HepG2 (cell line): Measurements from ENCODE around the gene FAM124B.

Experiments
- CBX2 ChIP-seq, 2 experiments: fragments of 200-600 bp in 1 of 2; sonication (generic); formaldehyde crosslinking in 1 of 2; IDR thresholded peaks; 2 replicates each; pipeline versions ENCODE4 v1.7.0 to v1.8.1; 2018 to 2022; ENCODE audit warnings: low read depth in 2 of 2, low read length in 1 of 2, mild to moderate bottlenecking in 1 of 2, missing genetic modification reagents in 1 of 2
- FOXA1 ChIP-seq, 2 experiments: fragments of 450-650 bp in 1 of 2; sonication (generic) in 1 of 2; formaldehyde crosslinking in 1 of 2; IDR thresholded peaks; 2 replicates each; pipeline versions ENCODE4 v1.4.0 to v1.6.1; 2016 to 2020; ENCODE audit warnings: missing genetic modification reagents in 1 of 2
- NFKBIZ ChIP-seq: IDR thresholded peaks from 2 replicates; pipeline ENCODE4 v1.6.1; 2018; ENCODE audit warnings: missing genetic modification reagents, missing compliant biosample characterization
- RAD51 ChIP-seq: fragments of 450-650 bp; IDR thresholded peaks from 2 replicates; pipeline ENCODE4 v1.6.1; 2016; ENCODE audit warnings: borderline replicate concordance
- TBL1XR1 ChIP-seq: fragments of 150-350 bp; IDR thresholded peaks from 2 replicates; pipeline ENCODE4 v1.6.1; 2014; ENCODE audit warnings: borderline replicate concordance, low read length; ENCODE audit not compliant: partially characterized antibody
- ZNF274 ChIP-seq: sonication (generic); formaldehyde crosslinking; IDR thresholded peaks from 2 replicates; pipeline ENCODE4 v1.5.1; 2020; ENCODE audit warnings: mild to moderate bottlenecking, missing genetic modification reagents
- TF ChIP-seq, protein P1 (sequence below): sonication (generic); formaldehyde crosslinking; IDR thresholded peaks from 2 replicates; pipeline ENCODE4 v1.5.0; 2020; ENCODE audit warnings: mild to moderate bottlenecking, missing genetic modification reagents, moderate library complexity
- TF ChIP-seq, protein P2 (sequence below): sonication (generic); formaldehyde crosslinking; IDR thresholded peaks from 2 replicates; pipeline ENCODE4 v1.4.0; 2020; ENCODE audit warnings: missing genetic modification reagents
- TF ChIP-seq, protein P3 (sequence below): IDR thresholded peaks from 2 replicates; pipeline ENCODE4 v1.6.1; 2012; ENCODE audit warnings: inconsistent platforms

DNA sequence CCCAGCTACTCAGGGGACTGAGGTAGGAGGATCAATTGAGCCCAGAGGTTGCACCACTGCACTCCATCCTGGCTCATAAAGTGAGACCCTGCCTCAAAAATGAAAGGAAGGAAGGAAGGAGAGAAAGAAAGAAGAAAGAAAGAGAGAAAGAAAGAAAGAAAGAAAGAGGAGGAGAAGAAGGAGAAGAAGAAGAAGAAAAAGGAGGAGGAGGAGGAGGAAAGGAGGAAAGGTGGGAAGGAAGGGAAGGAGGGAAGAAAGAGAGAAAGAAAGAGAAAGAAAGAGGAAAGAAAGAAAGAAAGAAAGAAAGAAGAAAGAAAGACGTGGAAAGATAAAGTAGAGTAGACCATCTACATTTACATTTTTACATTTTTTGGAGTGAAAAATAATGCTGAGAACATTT lies 39.8 kb downstream of the FAM124B start:
- no peak for TF ChIP-seq CBX2 (IDR thresholded peaks at IDR 0.05; ENCODE audit: low read depth, low read length)
- no peak for TF ChIP-seq CBX2 (CRISPR knock-in tag; IDR thresholded peaks at IDR 0.05; ENCODE audit: low read depth)
- no peak for TF ChIP-seq TBL1XR1
- TF ChIP-seq, protein P1, sequence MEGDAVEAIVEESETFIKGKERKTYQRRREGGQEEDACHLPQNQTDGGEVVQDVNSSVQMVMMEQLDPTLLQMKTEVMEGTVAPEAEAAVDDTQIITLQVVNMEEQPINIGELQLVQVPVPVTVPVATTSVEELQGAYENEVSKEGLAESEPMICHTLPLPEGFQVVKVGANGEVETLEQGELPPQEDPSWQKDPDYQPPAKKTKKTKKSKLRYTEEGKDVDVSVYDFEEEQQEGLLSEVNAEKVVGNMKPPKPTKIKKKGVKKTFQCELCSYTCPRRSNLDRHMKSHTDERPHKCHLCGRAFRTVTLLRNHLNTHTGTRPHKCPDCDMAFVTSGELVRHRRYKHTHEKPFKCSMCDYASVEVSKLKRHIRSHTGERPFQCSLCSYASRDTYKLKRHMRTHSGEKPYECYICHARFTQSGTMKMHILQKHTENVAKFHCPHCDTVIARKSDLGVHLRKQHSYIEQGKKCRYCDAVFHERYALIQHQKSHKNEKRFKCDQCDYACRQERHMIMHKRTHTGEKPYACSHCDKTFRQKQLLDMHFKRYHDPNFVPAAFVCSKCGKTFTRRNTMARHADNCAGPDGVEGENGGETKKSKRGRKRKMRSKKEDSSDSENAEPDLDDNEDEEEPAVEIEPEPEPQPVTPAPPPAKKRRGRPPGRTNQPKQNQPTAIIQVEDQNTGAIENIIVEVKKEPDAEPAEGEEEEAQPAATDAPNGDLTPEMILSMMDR (CRISPR knock-in tag) = no peak
- no peak for TF ChIP-seq NFKBIZ (CRISPR knock-in tag)
- TF ChIP-seq ZNF274 (CRISPR knock-in tag) = no peak
- TF ChIP-seq, protein P2, sequence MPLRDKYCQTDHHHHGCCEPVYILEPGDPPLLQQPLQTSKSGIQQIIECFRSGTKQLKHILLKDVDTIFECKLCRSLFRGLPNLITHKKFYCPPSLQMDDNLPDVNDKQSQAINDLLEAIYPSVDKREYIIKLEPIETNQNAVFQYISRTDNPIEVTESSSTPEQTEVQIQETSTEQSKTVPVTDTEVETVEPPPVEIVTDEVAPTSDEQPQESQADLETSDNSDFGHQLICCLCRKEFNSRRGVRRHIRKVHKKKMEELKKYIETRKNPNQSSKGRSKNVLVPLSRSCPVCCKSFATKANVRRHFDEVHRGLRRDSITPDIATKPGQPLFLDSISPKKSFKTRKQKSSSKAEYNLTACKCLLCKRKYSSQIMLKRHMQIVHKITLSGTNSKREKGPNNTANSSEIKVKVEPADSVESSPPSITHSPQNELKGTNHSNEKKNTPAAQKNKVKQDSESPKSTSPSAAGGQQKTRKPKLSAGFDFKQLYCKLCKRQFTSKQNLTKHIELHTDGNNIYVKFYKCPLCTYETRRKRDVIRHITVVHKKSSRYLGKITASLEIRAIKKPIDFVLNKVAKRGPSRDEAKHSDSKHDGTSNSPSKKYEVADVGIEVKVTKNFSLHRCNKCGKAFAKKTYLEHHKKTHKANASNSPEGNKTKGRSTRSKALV (CRISPR knock-in tag) = no peak
- TF ChIP-seq FOXA1 (IDR thresholded peaks at IDR 0.05) = no peak
- TF ChIP-seq FOXA1 (CRISPR knock-in tag; IDR thresholded peaks at IDR 0.05) = no peak
- TF ChIP-seq RAD51 = no peak
- TF ChIP-seq, protein P3, sequence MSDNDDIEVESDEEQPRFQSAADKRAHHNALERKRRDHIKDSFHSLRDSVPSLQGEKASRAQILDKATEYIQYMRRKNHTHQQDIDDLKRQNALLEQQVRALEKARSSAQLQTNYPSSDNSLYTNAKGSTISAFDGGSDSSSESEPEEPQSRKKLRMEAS = no peak
